ENCODE measurements around the gene KCNJ6.

DNA sequence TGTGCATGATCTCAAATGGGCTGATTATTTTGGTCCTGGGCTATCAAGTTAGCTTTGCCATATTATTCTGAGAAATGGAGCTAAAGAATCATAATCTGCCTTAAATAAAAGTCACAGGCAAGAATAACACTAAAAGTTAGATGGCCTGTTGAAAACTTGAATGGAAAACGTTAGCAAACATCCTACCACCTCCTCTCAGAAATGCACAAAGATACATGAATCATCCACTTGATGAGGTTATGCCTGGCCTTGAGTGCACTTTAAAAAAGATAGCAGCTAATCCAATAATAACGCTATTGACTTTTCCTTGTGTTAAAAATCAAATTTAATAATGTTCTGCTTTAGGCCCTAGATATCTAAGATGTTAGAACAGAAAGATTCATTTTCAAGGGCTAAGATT, 108.0 kb downstream of the KCNJ6 start:
- TF ChIP-seq, protein P1, sequence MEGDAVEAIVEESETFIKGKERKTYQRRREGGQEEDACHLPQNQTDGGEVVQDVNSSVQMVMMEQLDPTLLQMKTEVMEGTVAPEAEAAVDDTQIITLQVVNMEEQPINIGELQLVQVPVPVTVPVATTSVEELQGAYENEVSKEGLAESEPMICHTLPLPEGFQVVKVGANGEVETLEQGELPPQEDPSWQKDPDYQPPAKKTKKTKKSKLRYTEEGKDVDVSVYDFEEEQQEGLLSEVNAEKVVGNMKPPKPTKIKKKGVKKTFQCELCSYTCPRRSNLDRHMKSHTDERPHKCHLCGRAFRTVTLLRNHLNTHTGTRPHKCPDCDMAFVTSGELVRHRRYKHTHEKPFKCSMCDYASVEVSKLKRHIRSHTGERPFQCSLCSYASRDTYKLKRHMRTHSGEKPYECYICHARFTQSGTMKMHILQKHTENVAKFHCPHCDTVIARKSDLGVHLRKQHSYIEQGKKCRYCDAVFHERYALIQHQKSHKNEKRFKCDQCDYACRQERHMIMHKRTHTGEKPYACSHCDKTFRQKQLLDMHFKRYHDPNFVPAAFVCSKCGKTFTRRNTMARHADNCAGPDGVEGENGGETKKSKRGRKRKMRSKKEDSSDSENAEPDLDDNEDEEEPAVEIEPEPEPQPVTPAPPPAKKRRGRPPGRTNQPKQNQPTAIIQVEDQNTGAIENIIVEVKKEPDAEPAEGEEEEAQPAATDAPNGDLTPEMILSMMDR (IDR thresholded peaks at IDR 0.05; ENCODE audit: insufficient read depth, low read depth, low read length): no peak
- TF ChIP-seq EZH2 (IDR thresholded peaks at IDR 0.05; ENCODE audit: insufficient read depth, low read length): no peak

All from astrocyte (in vitro differentiated cells and primary cell).